Measurements from ENCODE around the gene PSTPIP1.
A peak's percentile ranks its signal among the peaks of the same experiment; 100 is the strongest.

Gene PSTPIP1

GRCh38 chr15:77064539-77065308, 69.8 kb downstream of the PSTPIP1 start:
- Histone ChIP-seq H4K20me1 (ENCODE audit: insufficient read depth) (peaks cover 10% of the 10 kb centered on the region; the same call in 1 of the 2 replicates), H3K36me3 (ENCODE audit: insufficient read depth) (no peaks in the 10 kb centered on the region), H3K79me2 (ENCODE audit: insufficient read depth, low read depth) (peaks cover 97% of the 10 kb centered on the region), H3K27ac (peak overlapping the region; percentile 90; the same call in 1 of the 2 replicates), H3K4me3 (IDR thresholded peaks at IDR 0.05; ENCODE audit: insufficient read depth, low read depth, low read length) (no peak overlapping the region), H3K9ac (no peak overlapping the region), H2AFZ (ENCODE audit: low read depth) (no peak overlapping the region), H3K27me3 (ENCODE audit: insufficient read depth, low read depth) (no peaks in the 10 kb centered on the region), H3K4me2 (peak overlapping the region; percentile 85), H3K4me1 (ENCODE audit: low read depth, poor library complexity, severe bottlenecking) (peaks cover 93% of the 10 kb centered on the region)
- no peak for TF ChIP-seq CTCF (conservative IDR thresholded peaks at IDR 0.05; ENCODE audit: low read depth, low read length)

- Histone ChIP-seq H3K27me3 (ENCODE audit: insufficient read depth, low read depth) (no peaks in the 10 kb centered on the region), H2AFZ (ENCODE audit: low read depth) (no peak overlapping the region), H3K4me2 (peak overlapping the region; percentile 83; the same call in 1 of the 2 replicates), H3K36me3 (ENCODE audit: insufficient read depth) (no peaks in the 10 kb centered on the region), H3K4me1 (ENCODE audit: low read depth, poor library complexity, severe bottlenecking) (peaks cover 82% of the 10 kb centered on the region), H3K27ac (no peak overlapping the region), H4K20me1 (ENCODE audit: insufficient read depth) (peaks cover 10% of the 10 kb centered on the region; the same call in 1 of the 2 replicates), H3K4me3 (IDR thresholded peaks at IDR 0.05; ENCODE audit: insufficient read depth, low read depth, low read length) (no peak overlapping the region), H3K79me2 (ENCODE audit: insufficient read depth, low read depth) (peaks cover 83% of the 10 kb centered on the region), H3K9ac (no peak overlapping the region)
- TF ChIP-seq CTCF (conservative IDR thresholded peaks at IDR 0.05; ENCODE audit: low read depth, low read length): no peak
Measured at GRCh38 chr15:77066971-77067690, 72.2 kb downstream of the PSTPIP1 start.

GRCh38 chr15:77067691-77068367, 72.9 kb downstream of the PSTPIP1 start:
- Histone ChIP-seq H3K4me3 (IDR thresholded peaks at IDR 0.05; ENCODE audit: insufficient read depth, low read depth, low read length) (no peak overlapping the region), H3K27me3 (ENCODE audit: insufficient read depth, low read depth) (no peaks in the 10 kb centered on the region), H3K4me1 (ENCODE audit: low read depth, poor library complexity, severe bottlenecking) (peaks cover 75% of the 10 kb centered on the region), H2AFZ (ENCODE audit: low read depth) (no peak overlapping the region), H3K36me3 (ENCODE audit: insufficient read depth) (no peaks in the 10 kb centered on the region), H3K4me2 (peak overlapping the region; percentile 83; the same call in 1 of the 2 replicates), H3K79me2 (ENCODE audit: insufficient read depth, low read depth) (peaks cover 76% of the 10 kb centered on the region), H3K9ac (no peak overlapping the region), H4K20me1 (ENCODE audit: insufficient read depth) (peaks cover 10% of the 10 kb centered on the region; the same call in 1 of the 2 replicates), H3K27ac (no peak overlapping the region; the same call in 1 of the 2 replicates)
- TF ChIP-seq CTCF (conservative IDR thresholded peaks at IDR 0.05; ENCODE audit: low read depth, low read length): no peak

- Histone ChIP-seq H3K4me3 (IDR thresholded peaks at IDR 0.05; ENCODE audit: insufficient read depth, low read depth, low read length) (no peak overlapping the region), H3K36me3 (ENCODE audit: insufficient read depth) (no peaks in the 10 kb centered on the region), H3K4me1 (ENCODE audit: low read depth, poor library complexity, severe bottlenecking) (peaks cover 67% of the 10 kb centered on the region), H3K27ac (no peak overlapping the region; the same call in 1 of the 2 replicates), H3K4me2 (peak overlapping the region; percentile 83; the same call in 1 of the 2 replicates), H3K27me3 (ENCODE audit: insufficient read depth, low read depth) (no peaks in the 10 kb centered on the region), H2AFZ (ENCODE audit: low read depth) (no peak overlapping the region), H3K79me2 (ENCODE audit: insufficient read depth, low read depth) (peaks cover 68% of the 10 kb centered on the region), H4K20me1 (ENCODE audit: insufficient read depth) (peaks cover 10% of the 10 kb centered on the region; the same call in 1 of the 2 replicates), H3K9ac (no peak overlapping the region)
- no peak for TF ChIP-seq CTCF (conservative IDR thresholded peaks at IDR 0.05; ENCODE audit: low read depth, low read length)
Measured at GRCh38 chr15:77068633-77069032, 73.7 kb downstream of the PSTPIP1 start.
